C4-2B (cell line): ENCODE measurements around the gene ZNF80.

ENCODE experiments used
- H3K27ac ChIP-seq: fragments of 450-650 bp; 2 replicates; pipeline ENCODE4 v1.5.1; 2017
- ZFX ChIP-seq: fragments of 450-650 bp; IDR thresholded peaks from 2 replicates; pipeline ENCODE4 v1.6.1; 2017
- TF ChIP-seq, protein P1 (sequence below): fragments of 450-650 bp; conservative IDR thresholded peaks from 2 replicates; pipeline ENCODE4 v1.5.1; 2017; ENCODE audit warnings: mild to moderate bottlenecking

Gene ZNF80

GRCh38 chr3:114234745-114235144 is 2.6 kb downstream of the ZNF80 start:
- H3K27ac ChIP-seq: no peak overlapping the region
- TF ChIP-seq, protein P1, sequence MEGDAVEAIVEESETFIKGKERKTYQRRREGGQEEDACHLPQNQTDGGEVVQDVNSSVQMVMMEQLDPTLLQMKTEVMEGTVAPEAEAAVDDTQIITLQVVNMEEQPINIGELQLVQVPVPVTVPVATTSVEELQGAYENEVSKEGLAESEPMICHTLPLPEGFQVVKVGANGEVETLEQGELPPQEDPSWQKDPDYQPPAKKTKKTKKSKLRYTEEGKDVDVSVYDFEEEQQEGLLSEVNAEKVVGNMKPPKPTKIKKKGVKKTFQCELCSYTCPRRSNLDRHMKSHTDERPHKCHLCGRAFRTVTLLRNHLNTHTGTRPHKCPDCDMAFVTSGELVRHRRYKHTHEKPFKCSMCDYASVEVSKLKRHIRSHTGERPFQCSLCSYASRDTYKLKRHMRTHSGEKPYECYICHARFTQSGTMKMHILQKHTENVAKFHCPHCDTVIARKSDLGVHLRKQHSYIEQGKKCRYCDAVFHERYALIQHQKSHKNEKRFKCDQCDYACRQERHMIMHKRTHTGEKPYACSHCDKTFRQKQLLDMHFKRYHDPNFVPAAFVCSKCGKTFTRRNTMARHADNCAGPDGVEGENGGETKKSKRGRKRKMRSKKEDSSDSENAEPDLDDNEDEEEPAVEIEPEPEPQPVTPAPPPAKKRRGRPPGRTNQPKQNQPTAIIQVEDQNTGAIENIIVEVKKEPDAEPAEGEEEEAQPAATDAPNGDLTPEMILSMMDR: no peak
- no peak for TF ChIP-seq ZFX

DNA sequence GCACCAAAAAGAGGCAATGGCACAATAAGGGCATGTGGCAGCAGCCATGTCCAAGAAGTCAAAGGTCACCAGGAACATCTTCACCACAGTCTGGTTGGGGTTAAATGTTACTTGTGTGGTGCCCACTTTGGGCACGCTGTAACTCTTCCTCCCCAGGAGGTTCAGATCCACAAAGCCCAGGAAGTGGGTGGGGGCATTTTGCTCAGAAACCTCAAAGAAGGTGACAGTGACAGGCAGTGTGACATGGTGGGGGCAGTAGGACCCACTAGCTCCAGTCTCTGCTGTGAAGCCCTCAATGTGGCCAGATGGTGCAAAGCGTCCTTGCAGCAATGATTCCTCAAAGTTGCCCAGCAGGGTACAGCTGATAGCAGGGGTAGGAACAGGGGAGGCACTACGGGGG is 5.8 kb downstream of the ZNF80 start:
- no peak overlapping the region for H3K27ac ChIP-seq
- TF ChIP-seq ZFX: no peak
- TF ChIP-seq, protein P1: no peak

- no peak for TF ChIP-seq ZFX
- TF ChIP-seq, protein P1: no peak
- H3K27ac ChIP-seq: no peak overlapping the region
Observed at GRCh38 chr3:114227076-114227475, 10.3 kb downstream of the ZNF80 start.

- H3K27ac ChIP-seq: no peak overlapping the region
- no peak for TF ChIP-seq ZFX
- TF ChIP-seq, protein P1: no peak
Observed at GRCh38 chr3:114226313-114226712, 11.1 kb downstream of the ZNF80 start.

GRCh38 chr3:114223143-114223542 is 14.2 kb downstream of the ZNF80 start:
- TF ChIP-seq, protein P1: no peak
- TF ChIP-seq ZFX: no peak
- no peak overlapping the region for H3K27ac ChIP-seq

GRCh38 chr3:114221881-114222264 is 15.5 kb downstream of the ZNF80 start:
- TF ChIP-seq, protein P1: no peak
- no peak for TF ChIP-seq ZFX
- H3K27ac ChIP-seq: no peak overlapping the region

DNA sequence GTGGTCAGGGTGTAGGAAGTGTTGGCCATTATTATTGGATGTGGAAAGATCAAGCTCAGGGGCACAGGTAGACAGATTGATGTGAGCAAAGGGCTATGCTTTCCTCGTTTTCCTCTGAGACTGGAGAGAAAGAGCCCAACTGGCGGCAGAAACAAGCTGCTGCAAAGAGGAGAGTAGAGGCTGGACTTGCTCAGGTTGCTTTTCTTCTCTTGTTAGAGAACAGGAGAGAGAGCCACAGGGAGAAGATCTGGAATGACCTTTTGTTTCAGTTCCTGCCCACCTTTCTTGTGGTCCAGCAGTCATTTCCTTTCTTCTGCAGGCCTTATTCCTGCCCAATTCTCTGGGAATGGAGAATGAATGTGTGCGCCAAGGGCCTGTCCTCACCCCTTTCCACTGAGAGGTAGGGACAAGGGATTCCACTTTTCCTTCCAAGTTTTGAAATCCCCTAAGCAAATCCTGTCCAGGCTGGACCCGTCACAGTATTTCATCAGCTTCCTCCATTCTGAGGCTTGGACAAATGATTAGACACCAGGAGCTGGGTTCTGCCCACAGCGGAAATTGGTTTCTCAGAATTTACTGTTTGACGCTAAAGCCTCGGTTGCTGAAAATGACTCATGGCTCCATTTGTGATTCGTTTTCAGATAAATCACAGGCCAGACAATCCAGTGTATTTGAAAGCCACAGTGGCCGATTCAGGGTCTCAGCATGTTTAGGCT is 16.1 kb downstream of the ZNF80 start:
- no peak overlapping the region for H3K27ac ChIP-seq
- TF ChIP-seq, protein P1: no peak
- TF ChIP-seq ZFX: no peak
